NCI-H1105 (cell line): ENCODE measurements around the gene ZNF354C.

Experiments used
- DNase-seq: peaks from one replicate; lab custom pipeline; 2025; lab: John Stamatoyannopoulos, UW

The ZNF354C gene

DNA sequence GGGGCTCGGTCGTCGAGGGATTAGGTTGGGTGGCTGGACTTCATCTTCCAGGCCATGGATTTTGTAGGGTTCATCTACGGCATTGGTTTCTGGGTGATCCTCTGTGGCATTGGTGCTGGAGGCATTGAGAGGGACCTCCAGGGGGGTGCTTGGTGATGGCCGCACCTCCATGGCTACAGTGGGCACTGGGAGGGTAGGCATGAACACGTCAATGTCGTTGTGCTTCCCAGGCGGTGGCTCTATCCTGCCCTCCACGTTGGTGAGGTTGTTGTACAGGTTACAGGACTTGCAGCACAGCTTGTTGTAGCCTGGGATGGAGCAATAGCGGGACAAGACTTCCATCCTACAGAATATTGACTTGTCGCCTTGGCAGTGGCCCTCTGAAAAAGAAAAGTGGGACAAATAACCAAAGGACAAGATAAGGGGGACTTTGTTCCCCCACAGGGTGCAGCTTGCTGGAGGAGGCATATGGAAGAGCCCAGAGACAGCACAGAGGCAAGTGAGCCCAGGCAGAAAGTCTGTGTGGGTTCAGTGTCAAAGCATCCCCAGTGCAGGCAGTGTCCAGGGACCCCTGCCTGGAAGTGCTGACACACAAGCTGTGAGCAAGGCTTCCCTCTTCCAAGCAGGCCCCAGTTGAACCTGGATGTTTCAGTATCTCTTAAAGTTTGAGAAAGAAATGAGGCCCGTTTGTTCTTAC, 53.9 kb downstream of the ZNF354C start:
- no peak for DNase-seq

DNA sequence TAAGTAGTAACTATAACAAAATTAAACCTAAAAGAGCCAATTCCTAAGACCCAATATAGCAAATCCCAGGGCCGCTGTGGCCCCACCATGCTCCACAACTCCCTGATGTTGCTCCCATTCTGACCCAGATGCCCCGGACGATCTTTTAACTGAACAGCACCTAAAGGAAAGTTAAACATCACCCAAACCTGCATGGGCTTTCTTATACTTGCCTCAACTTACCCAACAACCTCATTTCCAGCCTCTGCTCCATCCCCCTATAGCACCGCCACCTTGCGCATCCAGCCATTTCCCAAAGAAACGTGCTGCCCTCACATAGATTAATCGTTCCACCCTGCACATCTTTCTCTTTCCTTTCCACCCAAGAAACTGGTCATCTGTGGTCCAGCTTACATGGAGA, 54.6 kb downstream of the ZNF354C start:
- no peak for DNase-seq

DNA sequence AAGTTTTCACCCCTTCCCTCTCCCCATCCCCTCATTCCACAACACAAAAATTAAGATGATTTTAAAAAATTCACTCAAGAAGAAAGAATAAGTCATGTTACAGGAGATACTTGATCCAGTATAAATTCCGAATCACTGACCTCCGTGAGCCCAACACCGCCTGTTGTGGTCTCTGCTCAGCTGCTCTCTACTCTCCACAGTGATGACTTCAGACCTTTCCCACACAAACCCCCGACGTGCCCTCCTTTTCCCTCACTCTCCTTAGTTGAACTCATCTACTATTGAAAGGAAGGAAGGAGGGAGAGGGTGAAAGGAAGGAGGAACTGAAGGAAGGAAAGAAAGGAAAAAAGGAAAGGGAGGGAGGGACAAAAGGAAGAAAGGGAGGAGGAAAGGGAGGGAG, 55.1 kb downstream of the ZNF354C start:
- no peak for DNase-seq

DNA sequence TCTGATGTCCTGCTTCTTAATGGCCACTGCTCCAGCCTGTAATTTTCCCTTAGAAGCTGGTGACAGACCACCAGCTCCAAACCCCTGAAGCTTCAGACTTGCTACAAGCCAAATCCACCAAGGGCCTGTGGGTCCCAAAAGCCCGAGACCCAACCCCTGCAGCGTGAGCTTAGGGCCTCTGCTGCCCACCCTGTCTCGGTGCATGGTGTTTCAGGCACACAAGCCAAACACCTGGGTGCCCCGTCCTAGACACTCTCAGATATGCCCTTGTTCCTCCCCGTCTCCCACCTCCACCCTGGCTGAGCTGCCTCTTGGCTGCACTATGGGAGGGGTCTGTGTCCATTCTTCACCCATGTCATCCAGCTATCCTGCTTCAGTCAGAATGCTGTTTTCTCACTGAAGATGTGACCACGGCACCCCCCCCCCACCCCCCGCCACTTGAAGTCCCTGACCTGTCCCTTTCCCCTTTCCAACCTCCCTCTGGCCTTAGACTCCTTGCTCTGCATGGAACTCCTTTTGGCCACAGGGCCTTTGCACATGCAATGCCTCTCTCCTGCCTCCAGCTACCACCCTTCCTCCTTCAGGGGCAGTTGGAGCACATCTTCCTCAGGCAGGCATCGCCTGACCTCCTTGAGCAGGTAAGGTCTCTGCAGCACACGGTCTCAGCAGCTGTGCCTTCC, 55.8 kb downstream of the ZNF354C start:
- DNase-seq, result no peak

DNA sequence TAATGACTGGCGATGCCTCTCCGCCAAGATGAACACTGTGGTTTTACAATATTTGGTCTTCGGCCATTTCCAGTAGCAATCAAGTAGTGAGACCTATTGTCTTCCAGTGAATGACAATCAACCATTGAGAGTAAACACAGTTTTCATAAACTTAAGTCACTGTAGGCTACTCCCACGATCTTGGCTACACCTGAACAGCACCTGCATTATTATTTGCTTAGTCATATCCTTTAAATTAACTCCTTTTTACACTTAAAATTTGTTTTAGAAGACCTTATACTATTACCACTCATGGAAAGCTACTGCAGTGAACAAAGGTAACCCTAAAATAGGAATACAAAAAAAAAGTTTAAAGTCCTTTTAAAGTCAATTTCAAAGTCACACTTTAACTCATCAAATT, 58.2 kb downstream of the ZNF354C start:
- no peak for DNase-seq

DNA sequence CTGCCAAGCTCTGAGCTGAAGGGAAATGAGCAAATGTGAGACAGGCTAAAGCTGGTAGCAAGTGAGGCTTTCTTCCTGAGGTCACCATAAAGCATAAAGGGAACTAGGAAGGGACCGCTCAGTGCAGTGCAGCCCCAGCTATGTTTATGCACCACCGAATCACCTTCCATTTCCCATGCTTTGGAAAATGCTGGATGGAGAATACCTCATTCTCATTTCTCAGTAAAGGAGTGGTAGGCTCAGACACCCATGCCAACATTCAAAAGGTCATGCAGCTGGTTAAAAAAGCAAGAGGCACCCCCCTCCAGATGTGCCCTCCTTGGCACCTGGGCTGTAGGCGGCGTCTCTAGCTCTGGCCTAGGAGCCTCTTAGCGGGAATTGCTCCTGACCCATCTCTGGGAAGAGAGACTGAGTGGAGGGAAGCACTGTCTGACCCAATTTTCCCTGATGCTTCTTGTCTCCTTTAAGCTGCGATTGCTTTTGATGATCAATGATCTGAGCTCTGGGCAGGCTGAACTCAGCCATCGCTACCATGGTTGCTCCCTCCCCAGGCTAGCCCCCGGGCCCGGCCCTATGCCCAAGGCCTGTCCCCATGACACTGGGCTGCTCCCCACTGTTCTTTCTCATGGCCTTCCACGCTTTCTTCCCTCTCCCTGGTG, 58.7 kb downstream of the ZNF354C start:
- DNase-seq, result no peak

DNA sequence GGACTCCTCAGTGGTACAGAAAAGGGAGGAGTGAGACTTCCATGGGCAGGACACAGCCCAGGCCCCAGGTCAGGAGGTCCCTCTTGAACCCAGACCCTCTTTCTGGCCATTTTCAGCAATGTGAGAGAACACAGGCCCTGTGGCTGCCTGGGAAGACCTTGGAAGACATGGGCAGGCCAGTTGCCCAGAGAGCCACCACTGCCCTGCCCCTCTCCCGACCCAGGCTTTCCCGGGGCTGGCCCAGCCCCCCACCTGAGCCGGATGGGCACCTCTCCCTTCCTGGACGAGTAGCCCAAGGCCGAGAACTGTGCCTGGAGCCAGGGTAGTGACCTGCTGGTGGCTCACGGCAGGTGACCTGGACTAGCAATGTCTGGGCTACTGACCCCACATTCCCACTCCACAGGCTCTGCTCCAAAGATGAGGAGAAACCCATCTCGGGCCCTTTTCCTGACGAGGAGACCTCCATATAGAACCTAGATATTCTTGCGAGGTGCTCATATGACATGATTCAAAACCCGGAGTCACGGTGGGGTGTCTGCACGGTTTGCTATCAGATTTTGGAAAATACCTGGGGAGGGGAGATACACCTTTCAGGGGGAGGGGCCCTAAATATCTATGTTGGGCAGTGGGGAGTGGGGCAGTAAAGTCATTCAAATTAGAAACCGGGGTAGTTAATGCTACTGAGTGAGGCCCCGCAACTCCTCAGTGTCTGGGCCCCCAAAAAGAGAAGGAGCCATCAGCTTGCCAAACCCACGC, 59.4 kb downstream of the ZNF354C start:
- no peak for DNase-seq

DNA sequence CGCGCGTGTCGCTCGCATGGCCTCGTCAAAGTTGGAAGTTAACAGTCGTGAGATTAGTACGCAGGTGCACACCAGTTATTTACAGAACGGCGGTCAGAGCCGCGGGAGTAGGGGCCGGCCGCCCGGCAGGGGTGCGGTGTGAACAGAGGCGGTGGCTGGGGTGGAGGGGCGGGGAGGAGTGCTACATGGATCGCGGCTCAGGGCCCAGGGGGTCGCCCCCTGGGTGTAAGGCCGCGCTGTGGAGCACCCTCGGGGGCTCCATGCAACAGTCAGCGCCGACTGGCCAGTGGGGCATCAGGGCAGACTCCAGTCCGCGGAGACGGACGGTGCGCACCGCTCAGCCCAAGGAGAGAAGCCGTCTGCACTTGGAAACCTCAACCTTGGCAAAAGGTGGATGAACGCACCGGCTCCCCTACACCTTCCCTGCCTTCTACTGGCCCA, 60.3 kb downstream of the ZNF354C start:
- DNase-seq, result no peak

DNA sequence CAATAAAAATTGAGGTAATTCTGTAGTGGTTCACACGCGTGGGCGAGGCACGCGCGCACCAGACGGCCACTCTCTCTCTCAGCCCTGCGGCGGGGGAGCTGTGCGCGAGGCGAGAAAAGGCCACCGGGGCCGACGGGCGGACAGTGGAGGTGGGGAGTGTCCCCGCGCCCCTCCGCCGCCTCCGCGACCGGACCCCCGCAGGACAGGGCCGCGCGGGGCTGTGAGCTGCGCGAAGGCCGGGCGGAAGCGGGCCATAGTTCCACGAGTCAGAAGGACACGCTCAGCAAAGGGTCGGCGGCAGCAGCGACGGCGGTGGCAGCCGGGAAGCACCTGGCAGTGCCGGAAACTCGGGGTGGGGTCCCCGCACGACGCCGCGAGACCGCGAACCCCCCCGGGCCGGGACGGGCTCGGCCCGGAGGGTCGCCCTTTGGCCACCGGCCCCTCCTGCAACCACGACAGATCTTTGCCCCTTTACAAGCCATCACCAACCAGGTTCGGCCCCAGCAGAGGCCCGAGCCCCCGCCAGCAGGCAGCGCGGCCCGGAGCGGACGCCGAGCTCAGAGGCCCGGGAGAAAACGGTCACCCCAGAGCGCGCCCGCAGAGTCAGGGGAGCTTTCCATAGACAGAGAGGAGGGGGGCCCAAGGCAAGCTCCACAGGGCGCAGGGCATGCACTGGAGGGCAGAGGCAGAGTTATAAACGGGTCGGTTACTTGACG, 60.9 kb downstream of the ZNF354C start:
- no peak for DNase-seq

DNA sequence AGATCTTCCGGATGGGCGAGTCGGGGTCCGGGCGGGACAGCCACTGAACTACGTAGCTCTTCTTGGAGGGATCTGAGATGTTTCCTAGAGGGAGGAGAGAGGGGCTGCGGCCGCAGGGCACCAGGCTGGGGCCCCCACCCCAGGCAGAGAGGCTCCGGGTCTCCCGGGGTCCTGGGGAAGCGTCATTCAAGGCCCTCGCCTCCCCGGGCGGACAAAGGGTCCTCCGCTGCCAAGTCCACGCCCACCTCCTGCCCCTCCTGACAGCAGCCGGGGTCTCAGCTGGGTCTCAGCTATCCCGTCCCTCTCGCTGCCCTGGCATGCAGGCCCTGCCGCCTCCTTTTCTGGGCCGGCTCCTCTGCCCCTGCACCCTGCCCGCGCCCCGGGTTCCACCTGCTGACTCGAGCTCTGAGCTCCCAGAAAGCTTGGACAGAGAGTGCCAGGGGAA, 61.5 kb downstream of the ZNF354C start:
- no peak for DNase-seq

DNA sequence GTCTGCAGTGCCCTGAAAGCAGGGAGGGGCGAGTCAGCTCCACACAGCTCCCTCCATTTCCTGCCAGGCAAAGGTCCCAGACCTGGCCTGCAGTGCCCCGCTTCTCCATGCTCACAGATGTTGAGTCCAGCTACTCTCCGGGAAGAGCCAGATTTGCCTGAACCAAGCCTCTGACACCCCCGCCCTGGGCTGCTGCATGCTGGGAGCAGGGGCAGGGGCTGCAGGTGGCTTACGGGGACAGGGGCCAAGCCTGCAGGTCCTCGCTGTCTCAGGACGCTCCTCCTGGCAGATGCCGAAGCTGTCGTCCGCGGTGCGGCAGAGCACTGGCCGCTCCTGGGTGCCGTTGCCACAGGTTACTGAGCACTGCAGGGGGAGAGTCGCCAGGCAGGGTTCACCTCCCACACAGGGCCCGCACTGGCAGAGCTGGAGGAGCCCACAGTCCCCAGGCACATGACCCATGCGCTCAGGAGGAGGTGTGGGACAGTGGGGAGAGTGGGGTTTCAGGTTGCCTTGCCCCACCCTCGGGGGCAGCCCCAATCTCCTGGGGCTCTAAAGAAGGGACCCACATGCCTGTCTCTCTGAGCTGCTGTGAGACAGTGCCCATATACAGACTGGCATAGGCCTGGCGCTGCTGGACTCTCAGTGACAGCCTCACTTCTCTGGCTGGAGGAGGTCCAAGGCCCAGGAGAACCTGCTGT, 62.4 kb downstream of the ZNF354C start:
- DNase-seq, result no peak

DNA sequence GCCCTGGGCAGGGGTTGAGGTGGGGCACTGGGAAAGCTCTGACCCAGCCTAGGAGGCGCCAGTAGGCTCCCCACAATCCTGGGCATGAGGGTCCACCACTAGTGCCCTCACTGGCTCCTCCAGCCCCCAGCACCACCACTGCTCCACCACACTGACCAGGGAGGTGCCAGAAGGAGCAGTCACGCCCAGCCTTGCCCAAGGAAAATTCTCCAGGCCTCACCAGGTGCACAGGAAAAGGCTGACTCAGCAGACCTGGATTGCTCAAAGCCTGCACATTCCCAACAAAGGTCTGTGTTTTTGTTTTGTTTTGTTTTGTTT, 62.9 kb downstream of the ZNF354C start:
- no peak for DNase-seq

DNA sequence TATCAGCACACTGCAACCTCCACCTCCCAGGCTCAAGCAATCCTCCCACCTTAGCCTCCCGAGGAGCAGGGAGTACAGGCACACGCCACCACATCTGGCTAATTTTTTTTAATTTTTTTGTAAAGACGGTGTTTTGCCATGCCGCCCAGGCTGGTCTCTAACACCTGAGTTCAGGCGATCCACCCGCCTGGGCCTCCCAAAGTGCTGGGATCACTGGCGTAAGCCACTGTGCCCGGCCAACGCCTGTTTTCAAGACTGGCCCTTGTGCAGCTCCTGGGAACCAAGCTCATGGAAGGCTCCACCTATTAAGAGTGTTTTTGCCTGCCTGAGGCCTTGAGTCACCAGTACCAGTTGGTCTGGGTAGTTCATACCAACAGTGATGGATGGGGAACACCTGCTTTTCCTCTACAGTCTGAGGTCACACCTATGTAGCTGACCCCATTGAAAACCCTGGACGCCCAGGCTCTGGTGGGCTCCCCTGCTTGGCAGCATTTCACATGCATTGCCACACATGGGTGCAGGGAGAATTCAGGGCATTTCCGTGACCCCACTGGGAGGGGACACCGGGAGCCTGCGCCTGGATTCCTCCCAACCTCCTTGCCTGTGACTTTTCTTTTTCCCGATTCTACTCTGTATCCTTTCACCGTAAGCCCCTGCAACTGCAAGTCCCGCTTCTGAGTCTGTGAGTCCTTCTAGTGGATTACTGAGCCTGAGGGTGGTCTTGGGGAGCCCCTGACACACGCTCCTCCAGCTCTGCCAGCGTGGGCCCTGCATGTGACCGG, 63.5 kb downstream of the ZNF354C start:
- no peak for DNase-seq

DNA sequence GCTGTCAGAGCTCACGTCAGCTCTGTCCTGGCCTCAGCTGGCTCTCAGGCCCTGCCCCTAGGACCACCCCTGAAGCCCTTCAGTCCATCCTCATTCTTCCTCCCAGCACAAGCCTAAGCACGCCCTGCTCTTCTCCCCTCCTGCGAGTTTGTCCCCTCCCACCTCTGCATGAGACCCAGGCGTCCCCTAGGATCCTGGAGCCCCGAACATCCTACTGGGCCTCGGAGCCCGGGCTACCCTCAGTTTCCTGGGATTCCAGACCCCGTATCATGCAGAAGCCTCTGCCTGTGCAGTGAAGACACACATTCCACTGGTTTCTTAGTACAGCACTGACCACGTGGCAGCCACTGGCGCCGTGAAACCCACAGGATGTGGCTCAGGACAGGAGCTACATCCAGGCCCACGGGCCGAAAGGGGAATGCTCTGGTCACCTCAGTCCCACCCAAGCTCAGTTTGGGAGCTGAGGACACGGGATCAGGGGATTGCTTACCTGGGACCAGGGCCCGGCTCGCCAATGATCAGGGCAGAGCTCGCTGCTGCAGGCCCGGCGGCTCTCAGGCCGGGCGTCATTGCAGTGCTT, 64.2 kb downstream of the ZNF354C start:
- DNase-seq, result no peak

DNA sequence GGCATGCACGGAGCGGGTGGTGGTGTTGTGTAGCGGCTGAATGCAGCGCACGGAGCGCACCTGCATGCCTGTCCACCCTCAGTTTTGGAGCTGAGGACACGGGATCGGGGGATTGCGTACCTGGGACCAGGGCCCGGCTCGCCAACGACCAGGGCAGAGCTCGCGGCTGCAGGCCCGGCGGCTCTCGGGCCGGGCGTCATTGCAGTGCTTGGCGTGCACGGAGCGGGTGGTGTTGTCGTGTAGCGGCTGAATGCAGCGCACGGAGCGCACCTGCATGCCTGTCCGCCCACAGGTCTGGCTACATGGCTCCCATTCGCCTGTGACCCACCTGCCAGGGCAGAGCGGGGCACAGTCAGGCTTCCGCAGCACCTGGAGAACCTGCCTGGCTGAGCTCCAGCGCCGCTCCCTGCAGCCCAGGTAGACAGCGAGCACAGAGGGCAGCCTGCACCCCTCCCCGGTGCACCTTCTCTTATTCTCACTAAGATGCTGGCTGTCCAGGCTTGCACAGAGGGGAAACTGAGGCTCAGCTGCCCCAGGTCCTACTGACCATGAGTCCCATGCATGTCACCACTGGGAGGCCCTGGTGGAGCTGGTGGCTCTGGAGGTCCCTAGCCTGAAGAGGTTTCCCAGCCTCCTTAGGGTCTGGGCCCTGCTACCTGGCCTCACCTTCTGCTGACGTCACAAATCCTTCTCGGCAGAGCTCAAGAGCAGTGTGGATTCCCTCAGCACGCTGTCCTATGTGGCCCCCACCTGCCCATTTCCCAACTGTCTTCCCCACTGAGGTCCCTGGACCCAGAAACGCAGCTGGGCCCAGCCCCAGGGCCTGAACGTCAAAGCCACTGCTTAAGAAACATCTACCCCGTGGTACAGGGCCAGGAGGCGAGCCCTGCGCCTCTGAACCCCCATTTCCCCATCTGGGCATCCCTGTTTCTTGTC, 64.9 kb downstream of the ZNF354C start:
- DNase-seq, result no peak

DNA sequence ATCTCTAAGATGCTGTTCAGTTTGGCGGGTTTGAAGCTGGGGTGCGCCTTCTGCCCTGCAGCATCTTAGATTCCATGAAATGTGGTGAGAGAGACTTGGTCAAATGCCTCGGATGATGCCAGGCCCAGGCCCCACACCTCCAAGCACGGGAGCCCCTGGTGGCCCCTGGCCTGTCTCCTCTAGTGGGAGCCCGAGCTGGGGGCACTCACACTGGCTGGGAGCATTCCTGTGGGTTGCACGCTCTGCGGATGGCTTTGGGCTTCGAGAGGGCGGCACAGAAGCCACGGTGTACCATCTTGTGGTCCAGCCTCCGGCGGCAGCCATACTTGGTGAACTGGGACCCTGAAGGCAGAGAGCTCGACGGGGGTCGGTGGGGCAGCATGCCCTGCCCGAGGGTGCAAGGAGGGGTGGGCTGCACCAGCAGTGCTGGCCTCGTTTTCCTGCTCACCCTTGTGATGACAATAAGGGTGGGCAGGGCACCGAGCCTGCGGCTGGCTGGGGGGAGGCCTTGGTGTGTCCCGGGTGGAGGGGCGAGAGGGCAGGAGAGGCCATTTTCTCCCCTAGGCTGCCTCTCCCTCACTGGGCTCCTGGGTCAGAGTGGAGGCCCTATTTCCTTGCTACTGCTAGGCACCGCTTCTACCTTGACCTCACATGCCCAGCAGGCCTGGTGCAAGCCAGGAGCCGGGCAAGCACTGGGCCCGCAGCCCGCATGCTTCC, 65.8 kb downstream of the ZNF354C start:
- DNase-seq, result no peak

DNA sequence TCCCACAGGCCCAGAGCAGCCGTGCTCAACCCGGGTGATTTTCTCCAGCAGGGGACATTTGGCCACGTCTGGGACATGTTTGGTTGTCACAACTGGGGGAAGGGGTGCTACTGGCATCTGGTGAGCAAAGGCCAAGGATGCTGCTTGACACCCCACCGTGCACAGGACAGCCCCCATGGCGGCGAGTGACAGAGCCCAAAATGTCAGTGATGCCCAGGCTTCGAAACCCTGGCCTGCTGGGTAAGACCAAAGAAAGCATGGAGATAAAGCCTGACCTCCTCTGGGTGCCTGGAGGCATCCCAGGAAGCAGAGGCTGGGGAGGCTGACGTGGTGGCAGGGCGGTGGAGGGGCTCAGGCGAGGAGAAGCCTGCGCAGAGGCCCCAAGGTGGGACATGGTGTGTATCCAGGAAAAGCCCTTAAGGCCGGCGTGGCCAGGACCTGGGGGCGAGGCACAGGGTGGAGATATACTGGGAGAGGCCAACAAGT, 66.4 kb downstream of the ZNF354C start:
- DNase-seq, result no peak
